HepG2 (cell line): ENCODE results near the gene PRTN3. TPM values are rescaled to one million over a fixed set of nuclear protein-coding genes. Genes with fewer than 3 reads are reported as not detected.

Experiments
- CEBPB ChIP-seq: IDR thresholded peaks from 2 replicates; pipeline ENCODE4 v1.6.1; 2011; ENCODE audit warnings: low read depth, low read length, improper control_type of control experiment, borderline replicate concordance
- GABPB1 ChIP-seq: IDR thresholded peaks from 2 replicates; pipeline ENCODE4 v1.6.1; 2016; ENCODE audit warnings: mild to moderate bottlenecking, missing genetic modification reagents, moderate library complexity, missing compliant biosample characterization
- HOXA3 ChIP-seq: sonication (generic); formaldehyde crosslinking; IDR thresholded peaks from 2 replicates; pipeline ENCODE4 v1.5.0; 2020; ENCODE audit warnings: missing genetic modification reagents
- PATZ1 ChIP-seq: sonication (generic); formaldehyde crosslinking; IDR thresholded peaks from 2 replicates; pipeline ENCODE4 v1.4.0; 2020; ENCODE audit warnings: missing genetic modification reagents
- XBP1 ChIP-seq: sonication (generic); formaldehyde crosslinking; IDR thresholded peaks from 2 replicates; pipeline ENCODE4 v1.5.0; 2020; ENCODE audit warnings: missing genetic modification reagents
- XRCC5 ChIP-seq: fragments of 200-400 bp; formaldehyde crosslinking; optimal IDR thresholded peaks from 2 replicates; pipeline ENCODE3; 2017; ENCODE audit warnings: mild to moderate bottlenecking, low read length
- ZBED4 ChIP-seq: sonication (generic); formaldehyde crosslinking; IDR thresholded peaks from 2 replicates; pipeline ENCODE4 v1.4.0; 2020; ENCODE audit warnings: missing genetic modification reagents, borderline replicate concordance
- ZBTB1 ChIP-seq: sonication (generic); formaldehyde crosslinking; IDR thresholded peaks from 2 replicates; pipeline ENCODE4 v1.4.0; 2020; ENCODE audit warnings: missing genetic modification reagents, borderline replicate concordance
- ZNF567 ChIP-seq: sonication (generic); formaldehyde crosslinking; IDR thresholded peaks from 2 replicates; pipeline ENCODE4 v1.8.1; 2023; ENCODE audit warnings: mild to moderate bottlenecking, missing genetic modification reagents, borderline replicate concordance
- polyA plus RNA-seq, 8 experiments: library from polyadenylated mRNA; depleted of rRNA in 3 of 8; stranded (reverse) in 7 of 8; unstranded in 1 of 8; fragments of >200 nt; fragmentation: Illumina TruSeq in 4 of 8; extraction: Trizol in 4 of 8; gene quantifications; 2 replicates each; pipeline versions ENCODE4 v1.2.1 to v1.2.3, GENCODE V29; 2011 to 2016; ENCODE audit warnings: low read depth in 4 of 8, missing spikeins in 1 of 8, mixed read lengths in 1 of 8; ENCODE audit not compliant: insufficient read depth in 1 of 8
- total RNA-seq, 5 experiments: library from RNA; depleted of rRNA; stranded (reverse); fragments of >200 nt; fragmentation: Illumina TruSeq; extraction: Trizol; gene quantifications; 2 replicates each; pipeline ENCODE4 v1.2.3, GENCODE V29; 2016; ENCODE audit warnings: low read depth in 1 of 5

The PRTN3 gene
- total and polyA plus RNA-seq, 2 of the 13 experiments (the other 11 are each of a cell fraction or from before 2014, with no cell fraction given) = not detected

DNA sequence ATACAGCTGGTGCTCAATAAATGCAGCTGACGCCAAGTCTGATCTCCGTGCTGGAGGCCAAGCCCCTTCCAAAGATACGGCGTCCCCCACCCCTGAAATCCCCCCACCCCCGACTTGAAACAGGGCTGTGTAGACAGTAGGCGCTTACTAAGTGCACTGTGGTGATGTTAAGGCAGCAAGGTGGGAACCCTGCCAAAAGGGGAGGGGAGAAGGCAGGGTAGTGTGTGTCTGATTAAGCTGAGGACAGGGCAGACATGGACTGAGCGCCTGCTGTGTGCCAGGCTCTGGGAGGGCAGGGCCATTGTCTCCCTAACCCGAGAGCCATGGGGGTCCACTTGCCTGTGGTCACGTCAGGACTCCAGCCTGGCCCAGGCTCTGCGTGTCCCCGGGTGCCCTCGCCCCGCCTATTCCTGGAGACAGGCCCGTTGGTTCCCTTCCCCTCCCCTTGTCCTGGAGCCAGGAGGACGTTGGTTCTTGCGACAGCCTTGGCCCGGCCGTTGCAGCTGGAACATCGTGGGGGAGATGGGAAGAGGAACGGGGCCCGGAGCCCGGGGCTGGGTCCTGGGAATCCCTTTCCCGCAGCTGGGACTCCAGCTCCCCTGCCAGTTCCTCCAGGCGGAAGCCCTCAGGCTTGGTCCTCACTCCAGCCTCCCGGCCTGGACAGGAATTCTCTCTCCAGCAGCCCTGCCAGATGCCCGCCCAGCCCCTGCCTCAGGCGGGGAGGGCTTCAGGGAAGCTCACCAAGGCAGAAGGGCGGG is 9.6 kb downstream of the PRTN3 start (continued):
- TF ChIP-seq PATZ1 (0 out of 2 replicates have a peak, but pooled peaks have one; percentile 18), XRCC5 (no peak), ZBED4 (CRISPR knock-in tag) (no peak), ZBTB1 (CRISPR knock-in tag) (no peak), XBP1 (CRISPR knock-in tag) (no peak), HOXA3 (CRISPR knock-in tag) (0 out of 2 replicates have a peak, but pooled peaks have one; percentile 10), GABPB1 (peak; percentile 21; the same call in 1 of the 2 replicates), CEBPB (peak; percentile 39; the same call in 1 of the 2 replicates), ZNF567 (CRISPR knock-in tag) (no peak)
